NCI-H2196 treated with DMSO at 0.1 percent for 48 hours (cell line): ENCODE results near the gene TENM3.

Source experiments
- DNase-seq: peaks from one replicate; lab custom pipeline; 2025; ENCODE audit not compliant: unreplicated experiment; lab: John Stamatoyannopoulos, UW

The TENM3 gene

DNA sequence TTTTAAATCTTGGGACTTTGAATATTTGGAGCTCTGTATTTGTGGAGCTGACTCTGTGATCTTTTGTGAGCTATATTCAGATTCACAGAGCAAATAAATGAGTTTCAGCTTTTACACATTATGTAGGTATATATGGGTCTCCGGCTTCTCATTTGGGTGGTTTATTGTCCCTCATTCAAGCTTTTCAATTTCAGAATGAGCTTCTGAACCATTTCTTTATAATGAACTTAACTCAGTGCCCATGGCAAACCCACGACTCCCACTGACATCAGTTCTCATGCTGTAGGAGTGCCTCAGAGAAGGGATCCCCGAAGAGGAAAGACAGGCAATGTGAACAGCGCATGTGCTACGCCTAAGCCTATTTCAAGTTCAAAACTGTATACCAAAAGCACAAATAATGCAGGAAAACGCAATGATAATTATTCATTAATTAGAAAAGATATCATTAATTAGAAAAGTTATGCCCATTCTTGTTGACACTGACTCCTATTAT is 517.4 kb downstream of the TENM3 start:
- no peak for DNase-seq

DNA sequence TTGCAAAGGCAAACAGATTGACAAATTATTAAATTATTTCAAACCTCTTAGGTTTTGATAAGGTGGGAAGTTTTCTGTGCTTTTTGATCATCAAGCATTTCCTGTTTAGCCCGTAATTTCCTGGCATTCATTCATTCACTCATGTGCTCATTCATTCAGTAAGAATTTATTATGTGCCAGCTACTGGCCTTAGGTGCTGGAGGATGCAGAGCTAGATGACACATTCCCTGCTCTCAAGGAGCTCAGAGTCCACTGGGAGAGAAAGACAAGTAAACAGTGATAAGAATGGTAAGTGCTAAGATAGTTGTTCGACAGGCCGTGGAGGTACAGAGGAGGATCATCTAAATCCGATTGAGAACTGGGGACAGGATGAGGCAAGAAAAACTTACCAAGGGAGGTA is 520.9 kb downstream of the TENM3 start:
- no peak for DNase-seq

GRCh38 chr4:182764642-182765041 is 521.4 kb downstream of the TENM3 start:
- DNase-seq: no peak

DNA sequence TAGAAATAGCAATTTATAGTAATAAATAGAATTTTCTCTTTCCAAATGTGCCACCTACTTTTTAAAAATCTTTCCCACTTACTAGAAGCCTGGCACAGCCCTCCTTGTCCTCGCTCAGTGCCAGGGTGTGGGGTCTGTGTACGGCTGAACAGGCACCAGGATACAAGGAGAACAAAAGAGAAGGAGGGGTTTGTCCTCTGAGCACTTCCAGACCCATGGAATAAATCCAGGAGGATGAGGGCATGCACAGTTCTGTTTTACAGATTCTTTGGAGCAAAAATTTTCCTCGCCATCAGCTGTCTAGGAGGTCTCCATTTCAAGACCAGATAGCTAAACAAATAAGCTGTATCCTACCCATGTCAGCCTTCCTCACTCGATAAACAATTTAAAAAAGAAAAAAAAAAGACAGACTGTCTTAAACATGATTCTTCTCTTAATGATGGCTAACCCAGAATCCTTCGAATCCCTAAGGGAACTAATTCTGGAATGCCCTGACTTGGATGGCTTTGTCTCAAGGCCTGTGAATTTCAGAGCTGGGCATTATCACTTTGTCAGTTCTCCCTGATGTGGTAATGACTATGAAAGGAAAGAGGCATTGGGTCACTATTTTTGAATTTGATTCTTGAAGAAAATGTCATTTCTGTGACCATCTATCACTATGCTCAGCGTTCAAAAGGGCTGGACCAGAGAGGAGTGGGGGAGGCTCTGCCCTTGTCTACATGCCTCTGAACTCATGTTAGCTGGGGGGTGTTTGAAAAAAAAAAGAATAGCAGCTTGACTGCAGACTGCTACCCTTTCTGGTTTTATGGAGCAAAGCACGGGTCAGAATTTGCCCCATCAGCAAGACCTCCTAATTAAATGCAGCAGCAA is 523.0 kb downstream of the TENM3 start:
- no peak for DNase-seq

- no peak for DNase-seq
These were observed 523.7 kb downstream of the TENM3 start for GRCh38 chr4:182766857-182767250.

DNA sequence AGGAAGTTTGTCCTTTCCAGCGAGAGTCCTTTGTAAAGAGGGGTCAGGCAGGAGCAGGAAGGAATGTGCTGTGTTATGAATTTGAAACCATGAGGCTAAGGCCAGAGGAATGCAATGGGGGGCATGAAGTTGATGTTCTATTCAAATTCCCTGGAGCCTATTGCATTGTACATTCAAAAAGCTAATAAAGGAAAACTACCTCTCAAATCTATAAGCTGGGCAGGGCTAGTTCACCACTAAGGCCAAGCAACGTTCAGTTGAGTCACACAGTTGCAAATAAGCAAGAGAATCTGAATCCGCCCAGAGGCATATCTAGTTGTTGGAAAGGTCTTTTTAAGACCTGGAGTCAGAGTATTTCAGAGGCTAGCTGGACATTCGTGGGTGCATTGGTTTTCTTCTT is 525.6 kb downstream of the TENM3 start:
- DNase-seq: no peak

DNA sequence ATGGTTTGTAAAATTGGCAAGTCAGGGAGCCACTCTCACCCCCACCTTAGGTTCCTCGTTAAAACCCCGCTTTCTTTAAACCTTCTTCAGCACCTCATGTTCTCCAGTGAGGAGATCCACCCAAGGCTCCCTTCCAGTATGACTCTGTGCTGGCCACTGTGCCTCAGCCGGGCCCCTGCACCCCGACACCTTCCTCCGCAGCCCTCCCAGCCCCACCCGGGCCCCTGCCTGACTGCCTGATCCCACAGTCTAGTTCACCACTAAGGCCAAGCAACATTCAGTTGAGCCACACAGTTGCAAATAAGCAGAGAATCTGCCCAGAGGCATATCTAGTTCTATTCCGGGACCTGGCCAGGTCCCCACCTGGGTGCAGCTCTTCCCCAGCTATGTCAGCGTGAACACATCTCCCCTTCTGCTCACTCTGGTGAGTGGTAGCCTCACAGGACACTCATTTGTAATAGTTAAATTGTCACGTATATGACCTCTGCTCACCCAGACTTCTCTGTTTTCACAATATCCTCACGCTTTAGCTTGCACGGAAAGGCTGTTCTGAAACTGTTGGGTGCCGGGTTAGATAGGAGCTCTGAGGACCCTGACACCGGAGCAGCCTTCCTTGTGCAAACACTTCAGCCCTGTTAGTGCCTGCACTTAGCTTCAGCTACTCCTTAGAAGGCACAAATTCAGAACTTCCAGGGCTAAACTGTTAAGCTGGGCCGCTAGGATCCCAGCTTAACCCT is 527.2 kb downstream of the TENM3 start:
- no peak for DNase-seq

DNA sequence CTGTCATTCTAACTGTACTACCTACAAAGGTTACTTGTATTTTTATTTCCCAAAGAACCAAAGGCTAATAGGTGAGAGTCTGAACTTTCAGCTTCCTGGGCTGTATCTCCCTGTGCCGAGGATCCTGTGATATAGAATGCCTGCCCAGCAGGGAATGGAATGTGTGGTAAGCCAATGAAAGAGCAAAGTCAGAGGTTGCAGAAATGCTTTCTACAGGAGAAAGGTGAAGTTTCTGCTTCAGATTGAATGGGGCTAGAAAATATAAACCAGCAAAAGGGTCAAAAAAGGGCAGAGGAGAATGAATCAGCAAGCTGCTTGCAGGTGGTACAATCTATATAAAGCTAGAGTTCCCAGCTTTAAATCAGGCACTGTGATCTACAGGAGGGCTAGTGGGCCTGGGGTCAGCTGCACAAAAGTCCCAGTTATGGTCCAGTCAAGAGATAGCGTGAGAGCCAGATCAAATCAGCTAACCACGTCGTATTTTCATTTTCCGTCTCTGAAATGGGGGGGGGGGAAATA is 527.9 kb downstream of the TENM3 start:
- DNase-seq: no peak

GRCh38 chr4:182775075-182775474 is 531.9 kb downstream of the TENM3 start:
- DNase-seq: no peak

DNA sequence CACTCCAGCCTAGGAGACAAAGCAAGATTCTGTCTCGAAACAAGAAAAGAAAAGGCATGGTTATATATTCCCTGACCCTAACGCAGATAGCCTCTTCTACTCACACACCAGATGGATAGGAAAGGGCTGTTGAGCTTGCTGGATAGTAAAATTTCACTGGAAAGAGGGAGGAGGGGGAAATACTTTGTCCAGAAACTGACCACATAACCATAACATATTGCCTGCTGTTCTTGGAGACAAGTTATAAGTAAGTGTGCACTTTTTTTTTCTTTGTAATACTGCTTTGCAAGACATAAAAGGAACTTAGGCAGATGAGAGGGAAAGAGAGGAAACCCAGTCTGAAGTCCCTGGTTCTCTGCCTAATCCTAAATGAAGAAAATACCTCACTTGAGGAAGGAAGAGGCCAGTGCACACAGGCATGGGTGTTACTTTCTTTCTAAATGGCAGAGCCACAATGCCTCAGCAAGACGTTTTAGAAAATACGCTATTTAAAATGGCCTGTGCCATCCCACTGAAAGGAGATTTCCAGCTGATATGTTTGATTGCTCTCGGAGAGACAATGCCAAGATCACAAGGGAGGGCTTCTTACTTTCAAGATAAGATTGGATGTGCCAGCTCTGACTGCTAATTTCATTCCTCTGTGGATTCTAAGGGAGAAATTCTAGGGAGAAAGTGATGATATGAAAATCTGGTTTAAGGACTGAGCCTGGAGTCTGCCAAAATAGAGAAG is 533.3 kb downstream of the TENM3 start:
- DNase-seq: no peak

DNA sequence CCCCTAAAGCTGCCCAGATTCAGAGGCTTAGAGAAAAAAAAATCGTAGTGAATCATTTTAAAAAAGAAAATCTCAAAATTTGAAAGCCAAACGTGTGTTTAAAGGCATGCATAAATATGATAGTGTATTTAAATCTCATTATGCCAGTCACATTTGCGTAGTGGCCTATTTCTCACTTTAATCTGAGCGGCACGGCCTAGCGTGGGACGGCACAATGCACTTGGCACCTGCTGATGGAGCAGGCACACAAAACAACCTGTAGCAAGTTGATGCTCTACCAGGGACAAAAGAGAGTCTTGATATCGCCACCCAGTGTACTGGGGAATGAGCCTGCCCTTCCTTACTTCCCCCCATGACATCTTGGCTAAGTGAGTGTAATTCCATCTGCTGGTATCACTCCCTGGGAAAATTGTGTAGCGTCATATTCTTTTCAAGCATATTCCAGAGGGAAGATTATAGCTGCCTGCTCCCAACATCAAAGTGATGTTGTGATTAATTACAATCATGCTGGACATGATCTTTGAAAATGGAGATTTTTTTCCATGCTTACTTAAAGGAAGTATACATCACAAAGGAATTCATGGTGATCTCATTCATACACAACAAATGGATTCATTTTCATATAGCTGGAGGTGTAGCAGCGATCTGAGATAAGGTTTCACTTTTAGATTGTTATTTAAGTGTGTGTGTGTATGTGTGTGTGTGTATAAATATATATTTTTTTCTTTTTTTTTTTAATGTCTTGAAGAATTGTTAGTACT is 535.2 kb downstream of the TENM3 start:
- no peak for DNase-seq

DNA sequence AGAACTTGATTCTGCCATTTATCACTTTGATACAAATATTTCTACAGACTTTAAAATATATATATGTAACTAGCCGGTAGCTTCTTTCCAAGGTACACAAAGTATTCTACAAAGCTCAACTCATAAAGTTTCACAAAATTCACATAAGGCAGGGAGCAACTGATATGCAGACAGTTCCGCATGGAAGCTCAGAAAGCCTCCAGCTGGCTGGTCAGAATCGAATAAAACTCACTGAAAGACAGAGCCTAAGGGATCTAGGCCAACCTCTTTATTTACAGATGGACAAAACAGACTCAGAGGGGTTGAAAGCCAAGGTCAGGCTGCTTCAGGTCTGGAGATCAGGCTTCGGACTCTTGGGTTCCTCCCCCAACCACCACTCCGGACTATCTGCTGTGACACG is 543.8 kb downstream of the TENM3 start:
- no peak for DNase-seq

DNA sequence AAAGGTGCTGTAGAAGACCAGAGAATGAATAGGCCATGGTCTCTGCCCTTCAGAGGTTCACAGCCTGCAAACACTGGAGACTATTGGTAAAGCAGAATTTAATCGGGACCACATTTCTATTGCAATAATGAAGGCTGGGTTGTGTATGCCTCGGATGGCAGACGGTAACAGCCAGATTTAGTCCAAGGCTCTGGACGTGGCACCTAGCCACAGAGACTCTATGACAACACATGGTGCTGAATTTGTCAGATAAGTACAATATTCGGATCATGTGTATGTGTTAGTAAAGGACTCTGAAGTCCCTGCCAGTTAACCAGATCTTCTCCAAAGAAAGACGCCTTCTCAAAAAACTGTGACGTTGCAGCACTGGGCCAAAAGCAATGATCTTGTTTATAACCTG is 545.0 kb downstream of the TENM3 start:
- DNase-seq: no peak

DNA sequence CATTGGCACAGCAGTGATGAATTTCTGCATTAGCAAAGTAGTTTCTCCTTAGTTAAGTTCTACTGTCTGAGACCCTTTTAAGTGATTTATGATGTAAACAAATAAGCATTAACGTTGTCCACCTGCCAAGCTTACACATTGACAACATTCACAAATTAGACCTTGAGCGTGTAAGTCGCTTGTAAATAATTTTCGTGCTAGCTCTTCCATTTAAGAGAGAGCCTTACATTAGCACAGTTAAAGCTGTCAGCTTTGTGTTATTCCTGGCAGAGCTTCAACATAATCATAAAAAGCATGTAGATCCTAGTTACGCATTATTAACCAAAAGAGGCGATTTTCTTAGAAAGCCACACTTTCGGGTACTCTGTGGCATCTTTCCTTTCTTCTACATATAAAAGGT is 546.3 kb downstream of the TENM3 start:
- no peak for DNase-seq

GRCh38 chr4:182795446-182796238 is 552.4 kb downstream of the TENM3 start:
- no peak for DNase-seq

GRCh38 chr4:182799515-182800215 is 556.5 kb downstream of the TENM3 start:
- no peak for DNase-seq

- no peak for DNase-seq
These were observed 557.0 kb downstream of the TENM3 start for GRCh38 chr4:182800216-182800515.

- no peak for DNase-seq
These were observed 558.4 kb downstream of the TENM3 start for GRCh38 chr4:182801636-182802035.

DNA sequence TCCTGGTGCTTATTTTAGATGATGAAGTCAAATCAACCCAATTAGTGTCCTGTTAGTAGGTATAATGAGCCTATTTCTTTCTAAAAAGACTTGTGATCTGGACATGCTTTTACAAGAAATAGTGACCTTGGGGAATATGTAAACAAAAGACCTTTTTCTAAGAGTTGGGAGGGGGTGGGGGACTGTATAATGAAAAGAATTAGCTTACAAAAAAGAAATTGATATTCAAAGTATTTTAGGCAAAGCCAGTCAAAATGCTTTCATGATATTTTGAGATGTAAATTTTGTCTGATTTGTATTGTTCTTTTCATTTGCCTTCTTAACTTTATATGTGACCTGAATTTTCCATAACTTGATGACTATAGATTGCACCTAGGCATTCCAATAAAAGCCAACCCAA is 559.4 kb downstream of the TENM3 start:
- DNase-seq: no peak
